Activated CD4-positive, alpha-beta T cell treated with anti-CD3 and anti-CD28 coated beads for 24 hours (primary cell): ENCODE results near the gene TAS2R60.
"Not testable (repeated sequence)": the region's sequence is repeated elsewhere in the genome, so short reads cannot be mapped to it uniquely, and the experiment has no call there.

Experiments
- DNase-seq, 2 donors: peaks; one replicate each; pipeline ENCODE4 v3.0.0-alpha.2; 2020; ENCODE audit warnings: low read depth in 2 of 2

Gene TAS2R60

DNA sequence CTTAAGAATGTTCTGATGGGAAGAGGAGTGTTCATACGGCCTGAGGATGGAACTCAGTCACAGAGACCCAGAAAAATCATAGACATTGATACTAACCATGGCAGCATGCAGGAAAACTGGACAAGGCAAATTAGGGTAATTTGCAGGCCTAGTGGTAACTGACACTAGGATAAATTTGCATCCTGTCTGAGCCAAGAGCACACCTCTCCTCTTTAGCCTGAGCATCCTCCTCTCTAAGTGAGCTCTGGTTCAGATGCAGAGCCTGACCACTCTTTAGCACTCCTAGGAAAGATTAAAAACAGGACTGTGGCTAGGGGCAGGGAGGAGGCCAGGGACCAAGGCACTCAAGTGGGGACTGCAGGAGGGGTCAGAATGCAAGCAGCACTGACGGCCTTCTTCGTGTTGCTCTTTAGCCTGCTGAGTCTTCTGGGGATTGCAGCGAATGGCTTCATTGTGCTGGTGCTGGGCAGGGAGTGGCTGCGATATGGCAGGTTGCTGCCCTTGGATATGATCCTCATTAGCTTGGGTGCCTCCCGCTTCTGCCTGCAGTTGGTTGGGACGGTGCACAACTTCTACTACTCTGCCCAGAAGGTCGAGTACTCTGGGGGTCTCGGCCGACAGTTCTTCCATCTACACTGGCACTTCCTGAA, 34.4 kb downstream of the TAS2R60 start, which contains the start of gene TAS2R41:
TAS2R41 (plus strand) TSS at position 373 of the 650 bp plus-strand sequence; CDS start at position 373, 0 bp downstream.
- no peak for DNase-seq

DNA sequence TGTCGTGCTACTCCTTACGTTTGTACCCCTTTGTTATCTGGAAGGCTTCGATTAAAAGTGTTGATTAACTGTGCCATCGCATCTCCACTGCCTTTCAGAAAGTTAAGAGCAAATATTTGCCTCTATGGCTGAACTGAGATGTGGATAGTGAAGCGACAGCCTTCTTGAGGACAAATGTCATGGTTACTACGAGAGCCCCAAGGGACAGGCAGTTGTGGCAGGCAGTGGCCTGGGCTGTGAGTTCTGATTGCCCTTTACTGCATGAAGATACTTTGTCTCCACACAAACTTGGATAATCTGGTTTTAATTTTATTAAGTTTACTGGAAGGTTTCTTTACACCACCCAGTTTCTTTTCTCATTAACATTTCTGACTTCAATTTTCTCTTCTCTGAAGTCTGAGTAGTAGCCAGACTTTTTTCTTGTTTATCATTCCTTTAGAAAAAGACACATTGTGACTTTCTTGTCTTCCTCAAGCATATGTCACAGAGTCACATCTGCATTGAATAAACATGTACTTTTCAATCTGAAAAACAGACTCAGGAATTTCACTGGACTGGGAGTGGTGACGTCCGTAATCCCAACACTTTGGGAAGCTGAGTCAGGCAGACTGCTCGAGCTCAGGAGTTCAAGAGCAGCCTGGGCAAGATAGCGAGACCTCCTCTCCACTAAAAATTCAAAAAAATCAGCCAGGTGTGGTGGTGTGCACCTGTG, 36.0 kb downstream of the TAS2R60 start:
- DNase-seq: no peak

DNA sequence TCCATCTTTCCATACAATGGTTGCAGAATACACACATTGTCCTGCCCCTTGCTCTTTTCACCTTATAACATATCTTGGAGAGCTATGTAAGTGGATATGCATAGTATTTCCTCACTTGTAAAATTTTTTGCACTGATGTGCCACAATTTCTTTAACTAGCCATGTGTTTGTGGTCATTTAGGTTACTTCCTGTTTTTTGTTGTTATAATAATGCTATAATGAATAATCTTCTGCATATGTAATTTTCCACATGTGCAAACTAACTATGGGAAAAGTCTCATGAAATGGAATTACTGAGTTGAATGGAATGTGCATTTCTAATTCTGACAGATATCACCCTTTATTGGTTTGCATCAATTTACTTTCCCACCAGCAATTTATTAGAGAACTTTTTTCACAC, 37.2 kb downstream of the TAS2R60 start:
- no peak for DNase-seq

DNA sequence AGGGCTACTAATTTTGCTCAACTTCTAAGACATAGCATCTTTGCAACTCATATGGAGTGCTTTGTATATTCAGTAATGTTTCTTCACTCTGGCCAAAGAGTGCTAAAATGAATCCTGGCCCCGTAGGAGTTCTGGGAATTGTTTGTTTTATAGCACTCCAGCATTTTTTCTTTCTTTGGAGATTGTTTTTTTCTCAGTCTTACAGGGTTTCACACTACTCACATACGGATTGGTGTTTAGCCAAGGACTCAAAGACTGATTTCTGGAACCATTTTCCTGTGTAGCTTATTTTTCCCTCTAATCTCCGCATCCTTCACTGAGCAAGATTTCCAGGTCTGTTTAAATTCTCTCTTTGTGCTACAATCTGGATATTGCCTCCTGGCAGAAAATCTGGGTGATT, 40.9 kb downstream of the TAS2R60 start:
- no peak for DNase-seq

DNA sequence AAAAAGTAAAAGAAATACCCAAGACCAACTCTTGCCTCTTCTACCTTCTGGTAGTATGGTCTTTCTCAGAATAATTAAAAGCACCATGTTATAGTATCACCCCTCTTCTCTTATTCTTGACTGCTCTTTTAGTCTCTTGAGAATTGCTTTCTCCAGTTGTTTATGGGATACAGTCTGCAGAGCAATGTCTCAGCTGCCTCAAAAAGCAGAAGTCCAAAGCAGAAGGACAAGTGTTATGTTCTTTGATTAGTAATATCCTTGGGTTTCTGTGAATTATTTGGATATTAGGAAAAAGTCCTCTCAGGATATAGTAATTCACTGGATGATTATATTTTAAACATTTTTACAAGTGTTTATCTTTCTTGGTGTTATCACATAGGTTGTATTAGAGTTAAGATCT, 41.8 kb downstream of the TAS2R60 start:
- no peak for DNase-seq

DNA sequence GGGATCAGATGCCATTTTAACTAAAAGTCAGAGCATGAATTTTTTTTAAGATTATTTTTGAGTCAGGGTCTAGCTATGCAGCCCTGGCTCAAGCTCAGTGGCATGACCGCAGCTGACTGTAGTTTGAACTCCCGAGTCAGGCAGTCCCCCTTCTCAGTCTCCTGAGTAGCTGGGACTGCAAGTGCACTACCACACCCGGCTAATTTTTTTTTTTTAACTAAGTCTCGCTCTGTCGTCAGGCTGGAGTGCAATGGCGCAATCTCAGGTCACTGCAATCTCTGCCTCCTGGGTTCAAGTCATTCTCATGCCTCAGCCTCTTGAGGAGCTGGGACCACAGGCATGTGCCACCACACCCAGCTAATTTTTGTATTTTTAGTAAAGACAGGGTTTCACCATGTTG, 42.2 kb downstream of the TAS2R60 start:
- no peak for DNase-seq

DNA sequence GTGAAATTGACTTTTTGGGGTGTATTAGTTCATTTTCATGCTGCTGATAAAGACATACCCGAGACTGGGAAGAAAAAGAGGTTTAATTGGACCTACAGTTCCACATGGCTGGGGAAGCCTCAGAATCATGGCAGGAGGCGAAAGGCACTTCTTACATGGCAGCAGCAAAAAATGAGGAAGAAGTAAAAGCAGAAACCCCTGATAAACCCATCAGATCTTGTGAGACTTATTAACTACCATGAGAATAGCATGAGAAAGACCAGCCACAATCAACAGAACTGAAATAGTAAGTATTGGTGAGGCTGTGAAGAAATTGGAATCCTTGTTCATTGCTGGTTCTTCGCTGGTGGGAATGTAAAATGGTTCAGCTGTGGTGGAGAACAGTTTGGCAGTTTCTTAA, 43.0 kb downstream of the TAS2R60 start:
- not testable (repeated sequence) for DNase-seq

DNA sequence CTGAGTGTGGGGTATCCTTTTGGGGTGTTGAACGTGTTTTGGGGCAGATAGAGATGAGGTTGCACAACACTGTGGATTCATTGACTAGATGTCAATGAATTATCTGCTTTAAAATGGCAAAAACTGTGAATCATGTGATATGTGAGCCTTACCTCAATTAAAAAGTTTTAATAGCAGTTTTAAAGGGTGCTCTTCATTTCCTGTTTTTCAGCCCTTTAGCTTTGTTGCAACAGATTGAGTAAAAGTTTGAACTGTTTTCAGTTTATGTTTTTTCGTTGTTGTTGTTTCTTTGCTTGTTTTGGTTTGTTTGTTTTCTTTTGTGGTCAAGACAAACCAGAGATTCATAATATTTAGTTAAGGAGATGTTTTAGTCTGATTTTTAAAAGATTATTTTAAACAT, 43.8 kb downstream of the TAS2R60 start:
- no peak for DNase-seq

DNA sequence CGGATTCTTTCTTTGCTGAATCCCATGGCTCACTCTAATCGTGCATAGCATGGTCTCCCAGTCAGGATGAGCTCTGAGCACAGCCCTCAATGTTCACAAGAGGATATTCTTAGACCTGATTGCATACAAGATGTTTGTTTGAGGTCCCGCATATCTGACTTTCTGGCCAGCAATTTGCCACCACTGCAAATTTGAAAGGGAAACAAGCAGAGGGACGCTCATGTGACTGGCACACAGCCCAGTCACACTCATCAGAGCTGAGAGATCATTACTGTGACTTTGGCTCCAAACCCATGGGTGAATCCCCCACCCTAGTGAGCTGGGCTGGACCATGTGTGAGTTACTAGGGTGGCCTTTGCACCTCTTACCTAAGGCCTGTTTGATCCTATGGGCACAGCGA, 44.3 kb downstream of the TAS2R60 start:
- no peak for DNase-seq

DNA sequence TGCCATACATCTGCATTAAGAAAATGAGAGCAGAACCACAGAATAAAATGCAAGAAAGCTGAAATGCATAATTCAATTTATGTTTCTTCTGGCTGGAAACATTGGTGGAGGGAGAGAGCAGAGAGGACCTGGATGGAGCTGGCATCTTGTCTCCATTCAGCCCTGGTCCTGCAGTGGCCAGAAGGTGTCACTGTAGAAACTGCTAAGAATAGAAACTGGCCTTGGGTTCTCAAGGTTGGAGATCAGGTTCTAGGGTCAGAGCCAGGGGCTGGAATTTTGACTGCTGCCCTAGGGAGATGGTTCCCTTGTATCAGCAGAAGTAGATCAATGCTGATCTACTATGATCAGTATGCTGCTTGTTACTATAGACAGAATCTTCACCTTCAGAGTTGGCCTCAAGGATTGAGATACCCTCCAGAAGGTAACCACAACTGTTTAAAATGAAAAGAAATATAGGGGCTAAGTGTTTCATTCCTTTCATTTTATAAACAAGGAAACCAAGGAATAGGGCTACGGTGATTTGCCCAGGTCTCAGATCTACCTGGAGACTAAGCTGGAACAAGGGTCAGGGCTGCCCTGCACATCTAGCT, 47.6 kb downstream of the TAS2R60 start:
- no peak for DNase-seq

DNA sequence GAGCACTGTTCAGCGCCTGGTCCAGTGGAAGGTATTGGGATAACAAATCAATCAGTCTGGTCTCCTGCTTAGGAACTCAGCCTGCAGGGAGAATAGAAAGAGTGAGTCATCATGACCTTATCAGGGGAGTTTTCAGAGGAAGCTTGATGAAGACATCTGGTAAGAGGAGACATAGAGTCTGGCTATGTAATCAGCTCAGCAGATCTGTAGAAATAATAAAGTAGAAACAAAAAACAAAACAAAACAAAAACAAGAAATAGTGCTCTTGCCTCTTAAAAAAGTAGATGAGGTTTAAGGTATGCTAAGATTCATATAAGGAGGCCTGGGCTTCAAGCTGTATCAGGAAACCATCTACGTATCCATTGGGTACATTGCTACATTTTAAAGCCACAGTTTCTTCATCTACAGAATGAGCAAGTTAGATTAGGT, 48.8 kb downstream of the TAS2R60 start:
- no peak for DNase-seq

DNA sequence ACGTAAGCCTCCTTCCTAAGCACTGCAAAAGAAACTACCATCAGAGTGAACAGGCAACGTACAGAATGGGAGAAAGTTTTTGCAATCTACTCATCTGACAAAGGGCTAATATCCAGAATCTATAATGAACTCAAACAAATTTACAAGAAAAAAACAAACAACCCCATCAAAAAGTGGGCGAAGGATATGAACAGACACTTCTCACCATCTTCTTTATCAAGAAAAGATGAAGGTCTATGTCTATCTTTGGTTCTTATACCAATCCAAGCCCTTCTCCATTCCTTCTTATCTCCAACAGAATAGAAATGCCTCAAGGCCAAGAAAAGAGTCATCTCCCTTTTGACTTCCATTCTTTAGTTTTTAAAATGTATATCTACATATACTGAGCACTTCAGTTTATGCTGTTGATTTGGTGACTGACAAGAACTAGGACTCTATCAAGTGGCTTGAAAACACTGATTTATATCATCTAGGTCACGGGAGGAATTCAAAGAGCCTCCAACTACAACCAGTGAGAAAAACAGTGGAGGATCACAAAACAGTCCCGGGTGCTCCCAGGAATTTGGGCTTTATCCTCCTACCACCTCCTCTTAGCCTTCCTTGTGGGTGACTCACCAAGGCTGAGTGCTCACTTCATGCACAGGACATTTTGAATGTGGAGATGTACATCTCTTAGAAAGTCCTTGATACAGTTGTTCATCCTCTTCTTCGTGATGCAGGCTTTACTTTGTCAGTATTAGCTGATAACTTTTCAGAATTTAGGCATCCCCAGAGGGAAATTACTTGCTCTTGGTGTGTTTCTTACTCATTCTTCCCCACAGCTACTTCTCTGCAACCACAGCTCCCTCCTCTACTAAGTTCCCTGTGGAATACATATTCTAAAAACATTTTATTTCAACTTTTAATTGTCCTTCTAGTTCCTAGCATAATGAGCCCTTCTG, 49.8 kb downstream of the TAS2R60 start:
- no peak for DNase-seq

DNA sequence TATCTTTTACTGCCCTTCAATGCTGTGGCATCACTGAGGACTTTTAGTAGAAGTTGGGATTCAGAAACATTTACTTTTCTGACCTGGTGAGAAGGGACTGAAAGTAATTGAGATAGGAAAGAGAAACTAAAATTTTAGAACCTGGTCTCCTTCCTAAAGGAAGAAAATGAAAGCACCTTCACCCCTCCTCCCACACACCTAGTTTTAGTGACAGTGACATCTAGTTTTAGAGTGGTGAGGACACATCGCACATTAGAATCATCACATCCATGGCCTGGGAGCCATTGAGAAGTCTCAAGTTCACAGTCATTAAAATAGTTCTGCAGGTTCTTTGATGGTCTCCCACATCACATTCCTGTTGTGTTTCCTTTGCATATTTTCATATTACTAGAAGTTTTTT, 50.5 kb downstream of the TAS2R60 start:
- no peak for DNase-seq
